DOHH2 (cell line): Measurements from ENCODE around the gene CPT1B.

Experiments used
- H3F3A ChIP-seq: fragments of 200-600 bp; sonication (generic), shearing (Covaris generic); 2 replicates; pipeline ENCODE4 v1.6.0; 2016; ENCODE audit warnings: antibody characterized with exemption, mild to moderate bottlenecking; ENCODE audit not compliant: control insufficient read depth, insufficient read depth
- H3K27ac ChIP-seq: fragments of 200-600 bp; sonication (generic); 2 replicates; pipeline ENCODE4 v1.5.1; 2014; ENCODE audit warnings: low read depth, mild to moderate bottlenecking, low read length, moderate library complexity
- H3K27me3 ChIP-seq: fragments of 200-600 bp; sonication (generic); 2 replicates; pipeline ENCODE4 v1.6.1; 2014; ENCODE audit warnings: mild to moderate bottlenecking, low read length, mixed read lengths; ENCODE audit not compliant: control insufficient read depth
- H3K36me3 ChIP-seq: fragments of 200-600 bp; sonication (generic); 2 replicates; pipeline ENCODE4 v1.6.1; 2014; ENCODE audit warnings: mild to moderate bottlenecking, low read length, moderate library complexity, mixed read lengths; ENCODE audit not compliant: control insufficient read depth
- H3K4me1 ChIP-seq: fragments of 200-600 bp; sonication (generic); 2 replicates; pipeline ENCODE4 v1.6.1; 2014; ENCODE audit warnings: mild to moderate bottlenecking, low read length, mixed read lengths; ENCODE audit not compliant: control insufficient read depth
- H3K4me2 ChIP-seq: fragments of 200-600 bp; sonication (generic); 2 replicates; pipeline ENCODE4 v1.6.0; 2014; ENCODE audit warnings: mild to moderate bottlenecking, low read length, moderate library complexity
- H3K4me3 ChIP-seq: fragments of 200-600 bp; sonication (generic); 2 replicates; pipeline ENCODE4 v1.5.1; 2014; ENCODE audit warnings: mild to moderate bottlenecking, low read length, mixed read lengths
- H3K79me2 ChIP-seq: fragments of 200-600 bp; sonication (generic); 2 replicates; pipeline ENCODE4 v1.6.1; 2014; ENCODE audit warnings: mild to moderate bottlenecking, low read length, mixed read lengths; ENCODE audit not compliant: control insufficient read depth
- H3K9me2 ChIP-seq: fragments of 200-600 bp; sonication (generic); replicated peaks from 2 replicates; pipeline ENCODE4 v1.6.1; 2014; ENCODE audit warnings: mild to moderate bottlenecking, low read length, mixed read lengths; ENCODE audit not compliant: control insufficient read depth
- H3K9me3 ChIP-seq: fragments of 200-600 bp; sonication (generic); 2 replicates; pipeline ENCODE4 v1.6.1; 2014; ENCODE audit warnings: antibody characterized with exemption, low read length, mixed read lengths; ENCODE audit not compliant: control insufficient read depth, insufficient read depth
- H4K20me1 ChIP-seq: fragments of 200-600 bp; sonication (generic); 2 replicates; pipeline ENCODE4 v1.6.0; 2014; ENCODE audit warnings: low read depth, mild to moderate bottlenecking, antibody characterized with exemption, low read length, moderate library complexity; ENCODE audit not compliant: control insufficient read depth, insufficient read depth
- CTCF ChIP-seq: fragments of 200-600 bp; sonication (generic); IDR thresholded peaks from one replicate; pipeline ENCODE4 v1.5.1; 2014; ENCODE audit warnings: antibody characterized with exemption, mild to moderate bottlenecking, low read depth, low read length; ENCODE audit not compliant: poor library complexity, severe bottlenecking
- EZH2phosphoT487 ChIP-seq: fragments of 200-600 bp; sonication (generic); IDR thresholded peaks from 2 replicates; pipeline ENCODE4 v1.6.1; 2017; ENCODE audit warnings: borderline replicate concordance, mild to moderate bottlenecking, antibody characterized with exemption, low read length, moderate library complexity, mixed read lengths

The CPT1B gene

GRCh38 chr22:50562523-50563412, 15.5 kb downstream of the CPT1B start, which contains the start of gene SYCE3:
Gene SYCE3 (minus strand): TSS chr22:50562919. CDS start chr22:50556405, 6,514 bp downstream.
- no peaks in the 10 kb centered on the region for H3K9me3 ChIP-seq
- H3K36me3 ChIP-seq: peaks cover 3% of the 10 kb centered on the region
- H3K4me1 ChIP-seq: peaks cover 8% of the 10 kb centered on the region
- no peaks in the 10 kb centered on the region for H3K79me2 ChIP-seq
- H4K20me1 ChIP-seq: no peaks in the 10 kb centered on the region
- no peaks in the 10 kb centered on the region; the same call in 1 of the 2 replicates for H3F3A ChIP-seq
- no peak for TF ChIP-seq EZH2phosphoT487
- TF ChIP-seq CTCF: peak; percentile 85
- H3K4me3 ChIP-seq: peak within 1 kb of the TSS; percentile 87
- H3K27me3 ChIP-seq: peaks cover 18% of the 10 kb centered on the region
- H3K4me2 ChIP-seq: peak within 1 kb of the TSS; percentile 100
- no peak within 1 kb of the TSS for H3K27ac ChIP-seq
- no peaks in the 10 kb centered on the region for H3K9me2 ChIP-seq

- TF ChIP-seq CTCF (no peak), EZH2phosphoT487 (no peak)
- no peaks in the 10 kb centered on the region for H3K9me2 ChIP-seq
- H3F3A ChIP-seq: no peaks in the 10 kb centered on the region
- H3K27me3 ChIP-seq: peaks cover 18% of the 10 kb centered on the region
- no peaks in the 10 kb centered on the region for H3K9me3 ChIP-seq
- no peak overlapping the region for H3K4me2 ChIP-seq
- no peaks in the 10 kb centered on the region for H3K79me2 ChIP-seq
- no peaks in the 10 kb centered on the region for H4K20me1 ChIP-seq
- no peak overlapping the region for H3K27ac ChIP-seq
- no peak overlapping the region for H3K4me3 ChIP-seq
- peaks cover 8% of the 10 kb centered on the region for H3K4me1 ChIP-seq
- H3K36me3 ChIP-seq: no peaks in the 10 kb centered on the region
Observed at GRCh38 chr22:50561401-50562358, 16.5 kb downstream of the CPT1B start.

- peaks cover 22% of the 10 kb centered on the region for H3K27me3 ChIP-seq
- H3K9me2 ChIP-seq: no peaks in the 10 kb centered on the region
- H3K4me2 ChIP-seq: no peak overlapping the region
- H3K4me1 ChIP-seq: peaks cover 8% of the 10 kb centered on the region
- no peak for TF ChIP-seq CTCF
- no peak for TF ChIP-seq EZH2phosphoT487
- H3F3A ChIP-seq: no peaks in the 10 kb centered on the region
- H3K4me3 ChIP-seq: no peak overlapping the region
- H3K79me2 ChIP-seq: no peaks in the 10 kb centered on the region
- no peaks in the 10 kb centered on the region for H4K20me1 ChIP-seq
- no peak overlapping the region for H3K27ac ChIP-seq
- no peaks in the 10 kb centered on the region for H3K9me3 ChIP-seq
- no peaks in the 10 kb centered on the region for H3K36me3 ChIP-seq
Observed at GRCh38 chr22:50560034-50560433, 18.2 kb downstream of the CPT1B start.
